Liver (tissue), 3 donors: Measurements from ENCODE around the gene BAZ2B.

Experiments
- GABPA ChIP-seq, 2 donors: IDR thresholded peaks in 1 of 2; conservative IDR thresholded peaks in 1 of 2; 2 replicates each; pipeline ENCODE4 v1.6.1; 2016; ENCODE audit warnings: antibody characterized with exemption in 2 of 2, mild to moderate bottlenecking in 1 of 2, moderate library complexity in 1 of 2
- JUND ChIP-seq, 2 donors: IDR thresholded peaks; 2 replicates each; pipeline ENCODE4 v1.6.1; 2016; ENCODE audit warnings: antibody characterized with exemption in 2 of 2
- SP1 ChIP-seq: IDR thresholded peaks from 2 replicates; pipeline ENCODE4 v1.6.1; 2018; ENCODE audit warnings: antibody characterized with exemption, mild to moderate bottlenecking
- TAF1 ChIP-seq: conservative IDR thresholded peaks from 2 replicates; pipeline ENCODE4 v1.6.1; 2016; ENCODE audit warnings: antibody characterized with exemption, mild to moderate bottlenecking
- TF ChIP-seq, protein P1 (sequence below): fragments of 150-350 bp; IDR thresholded peaks from 2 replicates; pipeline ENCODE4 v1.5.1; 2017; ENCODE audit warnings: improper control_type of control experiment, low read depth, low read length; ENCODE audit not compliant: missing input control
- TF ChIP-seq, protein P2 (sequence below): IDR thresholded peaks from 2 replicates; pipeline ENCODE4 v1.6.1; 2016; ENCODE audit warnings: antibody characterized with exemption, mild to moderate bottlenecking
- donor health status: healthy.
- donor health status: healthy.

GRCh38 chr2:159553727-159554126 is 62.6 kb downstream of the BAZ2B start:
- TF ChIP-seq, protein P1, sequence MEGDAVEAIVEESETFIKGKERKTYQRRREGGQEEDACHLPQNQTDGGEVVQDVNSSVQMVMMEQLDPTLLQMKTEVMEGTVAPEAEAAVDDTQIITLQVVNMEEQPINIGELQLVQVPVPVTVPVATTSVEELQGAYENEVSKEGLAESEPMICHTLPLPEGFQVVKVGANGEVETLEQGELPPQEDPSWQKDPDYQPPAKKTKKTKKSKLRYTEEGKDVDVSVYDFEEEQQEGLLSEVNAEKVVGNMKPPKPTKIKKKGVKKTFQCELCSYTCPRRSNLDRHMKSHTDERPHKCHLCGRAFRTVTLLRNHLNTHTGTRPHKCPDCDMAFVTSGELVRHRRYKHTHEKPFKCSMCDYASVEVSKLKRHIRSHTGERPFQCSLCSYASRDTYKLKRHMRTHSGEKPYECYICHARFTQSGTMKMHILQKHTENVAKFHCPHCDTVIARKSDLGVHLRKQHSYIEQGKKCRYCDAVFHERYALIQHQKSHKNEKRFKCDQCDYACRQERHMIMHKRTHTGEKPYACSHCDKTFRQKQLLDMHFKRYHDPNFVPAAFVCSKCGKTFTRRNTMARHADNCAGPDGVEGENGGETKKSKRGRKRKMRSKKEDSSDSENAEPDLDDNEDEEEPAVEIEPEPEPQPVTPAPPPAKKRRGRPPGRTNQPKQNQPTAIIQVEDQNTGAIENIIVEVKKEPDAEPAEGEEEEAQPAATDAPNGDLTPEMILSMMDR: no peak
- TF ChIP-seq, protein P2, sequence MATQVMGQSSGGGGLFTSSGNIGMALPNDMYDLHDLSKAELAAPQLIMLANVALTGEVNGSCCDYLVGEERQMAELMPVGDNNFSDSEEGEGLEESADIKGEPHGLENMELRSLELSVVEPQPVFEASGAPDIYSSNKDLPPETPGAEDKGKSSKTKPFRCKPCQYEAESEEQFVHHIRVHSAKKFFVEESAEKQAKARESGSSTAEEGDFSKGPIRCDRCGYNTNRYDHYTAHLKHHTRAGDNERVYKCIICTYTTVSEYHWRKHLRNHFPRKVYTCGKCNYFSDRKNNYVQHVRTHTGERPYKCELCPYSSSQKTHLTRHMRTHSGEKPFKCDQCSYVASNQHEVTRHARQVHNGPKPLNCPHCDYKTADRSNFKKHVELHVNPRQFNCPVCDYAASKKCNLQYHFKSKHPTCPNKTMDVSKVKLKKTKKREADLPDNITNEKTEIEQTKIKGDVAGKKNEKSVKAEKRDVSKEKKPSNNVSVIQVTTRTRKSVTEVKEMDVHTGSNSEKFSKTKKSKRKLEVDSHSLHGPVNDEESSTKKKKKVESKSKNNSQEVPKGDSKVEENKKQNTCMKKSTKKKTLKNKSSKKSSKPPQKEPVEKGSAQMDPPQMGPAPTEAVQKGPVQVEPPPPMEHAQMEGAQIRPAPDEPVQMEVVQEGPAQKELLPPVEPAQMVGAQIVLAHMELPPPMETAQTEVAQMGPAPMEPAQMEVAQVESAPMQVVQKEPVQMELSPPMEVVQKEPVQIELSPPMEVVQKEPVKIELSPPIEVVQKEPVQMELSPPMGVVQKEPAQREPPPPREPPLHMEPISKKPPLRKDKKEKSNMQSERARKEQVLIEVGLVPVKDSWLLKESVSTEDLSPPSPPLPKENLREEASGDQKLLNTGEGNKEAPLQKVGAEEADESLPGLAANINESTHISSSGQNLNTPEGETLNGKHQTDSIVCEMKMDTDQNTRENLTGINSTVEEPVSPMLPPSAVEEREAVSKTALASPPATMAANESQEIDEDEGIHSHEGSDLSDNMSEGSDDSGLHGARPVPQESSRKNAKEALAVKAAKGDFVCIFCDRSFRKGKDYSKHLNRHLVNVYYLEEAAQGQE: no peak
- TF ChIP-seq SP1 (no peak), GABPA (IDR thresholded peaks at IDR 0.05 in 1 of 2, conservative IDR thresholded peaks at IDR 0.05 in 1 of 2) (no peak), TAF1 (no peak), JUND (IDR thresholded peaks at IDR 0.05) (no peak)
